ENCODE data around the gene PHAF1. TPM values are rescaled to one million over a fixed set of nuclear protein-coding genes. Genes with fewer than 3 reads are reported as not detected.
A peak's percentile ranks its signal among the peaks of the same experiment; 100 is the strongest.

The PHAF1 gene
- total and polyA plus RNA-seq, 2 of the 13 experiments (the other 11 are each of a cell fraction or from before 2014, with no cell fraction given): 48.3 to 174 TPM

GRCh38 chr16:67155295-67156142, 45.8 kb downstream of the PHAF1 start (continued):
- TF ChIP-seq ZNF704 (CRISPR knock-in tag; IDR thresholded peaks at IDR 0.05; ENCODE audit: borderline replicate concordance) (0 out of 2 replicates have a peak, but pooled peaks have one; percentile 31), MTF1 (CRISPR knock-in tag; IDR thresholded peaks at IDR 0.05) (no peak), AKAP8 (CRISPR knock-in tag; IDR thresholded peaks at IDR 0.05) (peak; percentile 73), ZBTB2 (CRISPR knock-in tag; IDR thresholded peaks at IDR 0.05; ENCODE audit: low read depth) (no peak), TBL1XR1 (IDR thresholded peaks at IDR 0.05; ENCODE audit: borderline replicate concordance, low read length, partially characterized antibody) (peak; percentile 25), ZNF543 (CRISPR knock-in tag; IDR thresholded peaks at IDR 0.05) (peak; percentile 76; the same call in 1 of the 2 replicates), ZNF329 (CRISPR knock-in tag; IDR thresholded peaks at IDR 0.05; ENCODE audit: low read depth) (0 out of 2 replicates have a peak, but pooled peaks have one; percentile 34), NR0B2 (CRISPR knock-in tag; IDR thresholded peaks at IDR 0.05) (peak; percentile 90; the same call in 1 of the 2 replicates), MAZ (IDR thresholded peaks at IDR 0.05; ENCODE audit: borderline replicate concordance, low read depth, low read length) (peak; percentile 46; the same call in 1 of the 2 replicates), MAZ (CRISPR knock-in tag; IDR thresholded peaks at IDR 0.05; ENCODE audit: low read depth) (peak; percentile 69), ZNF431 (CRISPR knock-in tag; IDR thresholded peaks at IDR 0.05; ENCODE audit: borderline replicate concordance, low read depth) (peak; percentile 40; the same call in 1 of the 2 replicates), NFIC (IDR thresholded peaks at IDR 0.05; ENCODE audit: low read length) (no peak), HNF1A (IDR thresholded peaks at IDR 0.05; ENCODE audit: low read depth) (no peak), HNF1A (CRISPR knock-in tag; IDR thresholded peaks at IDR 0.05; ENCODE audit: borderline replicate concordance) (peak; percentile 51; the same call in 1 of the 2 replicates), TSC22D2 (CRISPR knock-in tag; IDR thresholded peaks at IDR 0.05; ENCODE audit: borderline replicate concordance) (no peak), ZBTB44 (CRISPR knock-in tag; IDR thresholded peaks at IDR 0.05) (0 out of 2 replicates have a peak, but pooled peaks have one; percentile 37), ZNF275 (CRISPR knock-in tag; IDR thresholded peaks at IDR 0.05; ENCODE audit: borderline replicate concordance) (peak; percentile 66; the same call in 1 of the 2 replicates)

All from HepG2 (cell line).